ENCODE measurements around the gene PTPN1. TPM values are rescaled to one million over a fixed set of nuclear protein-coding genes. Genes with fewer than 3 reads are reported as not detected.

Gene PTPN1
- total and polyA plus RNA-seq, 2 of the 13 experiments (the other 11 are each of a cell fraction or from before 2014, with no cell fraction given), result 17.7 to 37.2 TPM

DNA sequence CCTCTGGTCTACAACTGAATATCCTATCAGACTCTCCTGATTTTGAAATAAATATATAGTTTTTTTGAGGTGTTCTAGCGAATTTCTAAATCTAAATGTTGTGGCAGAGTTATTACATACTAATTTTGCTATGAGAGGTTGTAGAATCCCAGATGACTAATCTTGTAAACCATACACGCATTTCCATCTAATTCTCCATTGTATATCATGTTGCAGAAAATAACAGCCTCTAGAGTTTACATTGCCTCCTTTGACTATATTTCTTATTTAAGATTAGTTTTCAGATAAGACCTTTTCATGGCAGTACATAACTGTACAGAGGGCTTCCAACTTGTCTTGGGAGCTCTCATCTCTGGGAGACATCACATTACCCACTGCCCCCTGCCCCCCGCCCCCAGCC is 22.9 kb downstream of the PTPN1 start:
- H3K4me3 ChIP-seq (replicated peaks in 1 of 3; ENCODE audit: insufficient read depth in 1 of 3, low read depth in 2 of 3, low read length in 3 of 3), result no peak overlapping the region
- H4K20me1 ChIP-seq (ENCODE audit: insufficient read depth, low read length), result no peaks in the 10 kb centered on the region
- no peak overlapping the region for H3K4me2 ChIP-seq (ENCODE audit: low read depth, low read length)
- ATAC-seq, result no peak
- POLR2A ChIA-PET, result no interaction called here
- no peak for DNase-seq (ENCODE audit: low spot score)
- H3K9ac ChIP-seq (ENCODE audit: insufficient read depth, low read depth, low read length), result no peak overlapping the region
- intact Hi-C loops (cut with micrococcal nuclease; ENCODE audit: unreplicated experiment) (no loop called here), in situ Hi-C loops (cut with HindIII; ENCODE audit: extremely low pct_ligation_motif_present, low pct_unique_long_range_greater_than_20kb) (no loop called here)
- no peak overlapping the region for H3K27ac ChIP-seq (ENCODE audit: extremely low read length, insufficient read depth, low read length)
- no peaks in the 10 kb centered on the region for H3K9me3 ChIP-seq (ENCODE audit: low read length)
- H2AFZ ChIP-seq (ENCODE audit: low read length), result no peak overlapping the region
- BruUV-seq (replicated peaks), result no TSS peak
- no peak for FAIRE-seq
- 94% methylated on average over 3 of the region's 3 CpGs for WGBS (ENCODE audit: low lambda C conversion rate)
- CTCF ChIA-PET (ENCODE audit: low intra/inter-chr PET ratio, low total read pairs), result no interaction called here
- peaks cover 0 to 3% of the 10 kb centered on the region in 2 experiments; a peak in 1 of 5 replicates for H3K36me3 ChIP-seq (replicated peaks in 1 of 2; ENCODE audit: control insufficient read depth in 1 of 2, insufficient read depth in 2 of 2, low read length in 2 of 2)
- peaks cover 68% of the 10 kb centered on the region for H3K79me2 ChIP-seq (ENCODE audit: insufficient read depth, low read length)
- H3K4me1 ChIP-seq (ENCODE audit: insufficient read depth, low read length), result peaks cover 16% of the 10 kb centered on the region
- no peaks in the 10 kb centered on the region for H3K27me3 ChIP-seq (ENCODE audit: control insufficient read depth in 1 of 2, insufficient read depth in 2 of 2, low read length in 2 of 2)
- TF ChIP-seq SNRNP70 (IDR thresholded peaks at IDR 0.05; ENCODE audit: low read depth, low read length), result no peak
- TF ChIP-seq, protein P1, sequence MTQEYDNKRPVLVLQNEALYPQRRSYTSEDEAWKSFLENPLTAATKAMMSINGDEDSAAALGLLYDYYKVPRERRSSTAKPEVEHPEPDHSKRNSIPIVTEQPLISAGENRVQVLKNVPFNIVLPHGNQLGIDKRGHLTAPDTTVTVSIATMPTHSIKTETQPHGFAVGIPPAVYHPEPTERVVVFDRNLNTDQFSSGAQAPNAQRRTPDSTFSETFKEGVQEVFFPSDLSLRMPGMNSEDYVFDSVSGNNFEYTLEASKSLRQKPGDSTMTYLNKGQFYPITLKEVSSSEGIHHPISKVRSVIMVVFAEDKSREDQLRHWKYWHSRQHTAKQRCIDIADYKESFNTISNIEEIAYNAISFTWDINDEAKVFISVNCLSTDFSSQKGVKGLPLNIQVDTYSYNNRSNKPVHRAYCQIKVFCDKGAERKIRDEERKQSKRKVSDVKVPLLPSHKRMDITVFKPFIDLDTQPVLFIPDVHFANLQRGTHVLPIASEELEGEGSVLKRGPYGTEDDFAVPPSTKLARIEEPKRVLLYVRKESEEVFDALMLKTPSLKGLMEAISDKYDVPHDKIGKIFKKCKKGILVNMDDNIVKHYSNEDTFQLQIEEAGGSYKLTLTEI (CRISPR knock-in tag; conservative IDR thresholded peaks at IDR 0.05), result no peak
- TF ChIP-seq ASH2L (IDR thresholded peaks at IDR 0.05; ENCODE audit: insufficient read length, low read depth, low read length), result no peak
- TF ChIP-seq ZNF839 (CRISPR knock-in tag; IDR thresholded peaks at IDR 0.05; ENCODE audit: borderline replicate concordance), result no peak
- TF ChIP-seq PRMT3 (CRISPR knock-in tag; IDR thresholded peaks at IDR 0.05; ENCODE audit: borderline replicate concordance, low read depth), result no peak
- TF ChIP-seq, protein P2, sequence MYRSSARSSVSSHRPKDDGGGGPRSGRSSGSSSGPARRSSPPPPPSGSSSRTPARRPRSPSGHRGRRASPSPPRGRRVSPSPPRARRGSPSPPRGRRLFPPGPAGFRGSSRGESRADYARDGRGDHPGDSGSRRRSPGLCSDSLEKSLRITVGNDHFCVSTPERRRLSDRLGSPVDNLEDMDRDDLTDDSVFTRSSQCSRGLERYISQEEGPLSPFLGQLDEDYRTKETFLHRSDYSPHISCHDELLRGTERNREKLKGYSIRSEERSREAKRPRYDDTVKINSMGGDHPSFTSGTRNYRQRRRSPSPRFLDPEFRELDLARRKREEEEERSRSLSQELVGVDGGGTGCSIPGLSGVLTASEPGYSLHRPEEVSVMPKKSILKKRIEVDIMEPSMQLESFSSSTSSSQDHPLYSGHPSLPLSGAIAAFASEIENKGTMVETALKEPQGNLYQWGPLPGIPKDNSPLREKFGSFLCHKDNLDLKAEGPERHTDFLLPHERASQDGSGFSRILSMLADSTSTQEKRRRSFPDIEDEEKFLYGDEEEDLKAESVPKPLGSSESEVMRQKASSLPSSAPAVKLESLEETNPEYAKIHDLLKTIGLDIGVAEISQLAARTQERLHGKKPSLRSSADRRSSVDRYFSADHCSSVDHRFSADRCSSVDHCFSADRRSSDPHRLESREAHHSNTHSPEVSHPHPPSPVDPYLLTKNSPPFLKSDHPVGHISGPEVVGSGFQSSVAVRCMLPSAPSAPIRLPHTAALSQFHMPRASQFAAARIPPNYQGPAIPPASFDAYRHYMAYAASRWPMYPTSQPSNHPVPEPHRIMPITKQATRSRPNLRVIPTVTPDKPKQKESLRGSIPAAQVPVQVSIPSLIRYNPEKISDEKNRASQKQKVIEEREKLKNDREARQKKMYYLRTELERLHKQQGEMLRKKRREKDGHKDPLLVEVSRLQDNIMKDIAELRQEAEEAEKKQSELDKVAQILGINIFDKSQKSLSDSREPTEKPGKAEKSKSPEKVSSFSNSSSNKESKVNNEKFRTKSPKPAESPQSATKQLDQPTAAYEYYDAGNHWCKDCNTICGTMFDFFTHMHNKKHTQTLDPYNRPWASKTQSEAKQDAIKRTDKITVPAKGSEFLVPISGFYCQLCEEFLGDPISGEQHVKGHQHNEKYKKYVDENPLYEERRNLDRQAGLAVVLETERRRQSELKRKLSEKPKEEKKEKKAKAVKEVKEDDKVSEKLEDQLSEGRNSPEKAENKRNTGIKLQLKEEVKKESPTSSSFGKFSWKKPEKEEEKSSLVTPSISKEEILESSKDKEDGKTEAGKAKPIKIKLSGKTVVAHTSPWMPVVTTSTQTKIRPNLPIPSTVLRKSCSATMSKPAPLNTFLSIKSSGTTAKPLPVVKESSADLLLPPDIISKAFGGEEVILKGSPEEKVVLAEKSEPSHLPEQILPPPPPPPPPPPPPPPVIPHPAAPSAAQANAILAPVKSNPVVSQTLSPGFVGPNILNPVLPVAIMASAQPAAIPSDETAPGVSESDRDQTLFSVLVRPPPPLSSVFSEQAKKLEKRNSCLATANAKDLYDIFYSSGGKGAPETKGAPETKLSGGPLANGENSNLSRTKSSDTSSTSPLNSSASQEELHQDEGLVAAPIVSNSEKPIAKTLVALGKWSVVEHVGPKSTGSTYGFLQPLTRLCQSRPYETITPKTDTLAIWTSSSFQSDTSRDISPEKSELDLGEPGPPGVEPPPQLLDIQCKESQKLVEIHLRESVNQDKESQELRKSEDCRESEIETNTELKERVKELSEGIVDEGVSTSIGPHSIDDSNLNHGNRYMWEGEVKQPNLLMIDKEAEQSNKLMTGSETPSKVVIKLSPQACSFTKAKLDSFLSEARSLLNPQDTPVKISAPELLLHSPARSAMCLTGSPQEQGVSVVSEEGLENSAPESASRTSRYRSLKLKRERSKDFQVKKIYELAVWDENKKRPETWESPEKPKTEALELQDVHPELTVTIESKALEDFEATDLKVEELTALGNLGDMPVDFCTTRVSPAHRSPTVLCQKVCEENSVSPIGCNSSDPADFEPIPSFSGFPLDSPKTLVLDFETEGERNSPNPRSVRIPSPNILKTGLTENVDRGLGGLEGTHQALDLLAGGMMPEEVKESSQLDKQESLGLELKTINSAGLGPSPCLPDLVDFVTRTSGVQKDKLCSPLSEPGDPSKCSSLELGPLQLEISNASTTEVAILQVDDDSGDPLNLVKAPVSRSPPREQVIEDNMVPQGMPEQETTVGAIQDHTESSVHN (CRISPR knock-in tag; IDR thresholded peaks at IDR 0.05), result no peak
- TF ChIP-seq ZBTB1 (CRISPR knock-in tag; IDR thresholded peaks at IDR 0.05; ENCODE audit: borderline replicate concordance), result no peak
- no peak for TF ChIP-seq HOXA3 (CRISPR knock-in tag; IDR thresholded peaks at IDR 0.05)
- TF ChIP-seq, protein P3, sequence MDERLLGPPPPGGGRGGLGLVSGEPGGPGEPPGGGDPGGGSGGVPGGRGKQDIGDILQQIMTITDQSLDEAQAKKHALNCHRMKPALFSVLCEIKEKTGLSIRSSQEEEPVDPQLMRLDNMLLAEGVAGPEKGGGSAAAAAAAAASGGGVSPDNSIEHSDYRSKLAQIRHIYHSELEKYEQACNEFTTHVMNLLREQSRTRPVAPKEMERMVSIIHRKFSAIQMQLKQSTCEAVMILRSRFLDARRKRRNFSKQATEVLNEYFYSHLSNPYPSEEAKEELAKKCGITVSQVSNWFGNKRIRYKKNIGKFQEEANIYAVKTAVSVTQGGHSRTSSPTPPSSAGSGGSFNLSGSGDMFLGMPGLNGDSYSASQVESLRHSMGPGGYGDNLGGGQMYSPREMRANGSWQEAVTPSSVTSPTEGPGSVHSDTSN (CRISPR knock-in tag; IDR thresholded peaks at IDR 0.05), result no peak
- no peak for TF ChIP-seq FOXK1 (CRISPR knock-in tag; IDR thresholded peaks at IDR 0.05; ENCODE audit: borderline replicate concordance, low read depth)
- TF ChIP-seq, protein P4, sequence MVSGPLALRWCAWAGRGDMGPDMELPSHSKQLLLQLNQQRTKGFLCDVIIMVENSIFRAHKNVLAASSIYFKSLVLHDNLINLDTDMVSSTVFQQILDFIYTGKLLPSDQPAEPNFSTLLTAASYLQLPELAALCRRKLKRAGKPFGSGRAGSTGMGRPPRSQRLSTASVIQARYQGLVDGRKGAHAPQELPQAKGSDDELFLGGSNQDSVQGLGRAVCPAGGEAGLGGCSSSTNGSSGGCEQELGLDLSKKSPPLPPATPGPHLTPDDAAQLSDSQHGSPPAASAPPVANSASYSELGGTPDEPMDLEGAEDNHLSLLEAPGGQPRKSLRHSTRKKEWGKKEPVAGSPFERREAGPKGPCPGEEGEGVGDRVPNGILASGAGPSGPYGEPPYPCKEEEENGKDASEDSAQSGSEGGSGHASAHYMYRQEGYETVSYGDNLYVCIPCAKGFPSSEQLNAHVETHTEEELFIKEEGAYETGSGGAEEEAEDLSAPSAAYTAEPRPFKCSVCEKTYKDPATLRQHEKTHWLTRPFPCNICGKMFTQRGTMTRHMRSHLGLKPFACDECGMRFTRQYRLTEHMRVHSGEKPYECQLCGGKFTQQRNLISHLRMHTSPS (CRISPR knock-in tag; IDR thresholded peaks at IDR 0.05; ENCODE audit: low read depth), result no peak
